ENCODE results near the gene CELF2. TPM values are rescaled to one million over a fixed set of nuclear protein-coding genes. Genes with fewer than 3 reads are reported as not detected.

Gene CELF2
- total RNA-seq, 4 donors from 2014 or later = 106 to 127 (median 120) TPM

GRCh38 chr10:11115337-11115736, 97.7 kb downstream of the CELF2 start:
- H3K4me3 ChIP-seq = no peak overlapping the region
- peaks cover 0 to 63% (median 9%) of the 10 kb centered on the region in 4 donors for H3K4me1 ChIP-seq
- no peaks in the 10 kb centered on the region for H3K36me3 ChIP-seq
- DNase-seq (ENCODE audit: low spot score in 2 of 2) = no peak
- TF ChIP-seq POLR2A (IDR thresholded peaks at IDR 0.05) (no peak), EP300 (IDR thresholded peaks at IDR 0.05) (no peak)
- TF ChIP-seq, protein P1, sequence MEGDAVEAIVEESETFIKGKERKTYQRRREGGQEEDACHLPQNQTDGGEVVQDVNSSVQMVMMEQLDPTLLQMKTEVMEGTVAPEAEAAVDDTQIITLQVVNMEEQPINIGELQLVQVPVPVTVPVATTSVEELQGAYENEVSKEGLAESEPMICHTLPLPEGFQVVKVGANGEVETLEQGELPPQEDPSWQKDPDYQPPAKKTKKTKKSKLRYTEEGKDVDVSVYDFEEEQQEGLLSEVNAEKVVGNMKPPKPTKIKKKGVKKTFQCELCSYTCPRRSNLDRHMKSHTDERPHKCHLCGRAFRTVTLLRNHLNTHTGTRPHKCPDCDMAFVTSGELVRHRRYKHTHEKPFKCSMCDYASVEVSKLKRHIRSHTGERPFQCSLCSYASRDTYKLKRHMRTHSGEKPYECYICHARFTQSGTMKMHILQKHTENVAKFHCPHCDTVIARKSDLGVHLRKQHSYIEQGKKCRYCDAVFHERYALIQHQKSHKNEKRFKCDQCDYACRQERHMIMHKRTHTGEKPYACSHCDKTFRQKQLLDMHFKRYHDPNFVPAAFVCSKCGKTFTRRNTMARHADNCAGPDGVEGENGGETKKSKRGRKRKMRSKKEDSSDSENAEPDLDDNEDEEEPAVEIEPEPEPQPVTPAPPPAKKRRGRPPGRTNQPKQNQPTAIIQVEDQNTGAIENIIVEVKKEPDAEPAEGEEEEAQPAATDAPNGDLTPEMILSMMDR (IDR thresholded peaks at IDR 0.05) = no peak
- peak overlapping the region in 2 of 4 donors; percentile 90 to 91 for H3K27ac ChIP-seq
- no peaks in the 10 kb centered on the region for H3K9me3 ChIP-seq
- H3K27me3 ChIP-seq = no peaks in the 10 kb centered on the region
- 41 to 50% methylated on average over 3 of the region's 3 CpGs for WGBS, 2 donors

GRCh38 chr10:11116361-11116760, 98.7 kb downstream of the CELF2 start:
- no peak for TF ChIP-seq POLR2A (IDR thresholded peaks at IDR 0.05)
- TF ChIP-seq EP300 (IDR thresholded peaks at IDR 0.05) = no peak
- TF ChIP-seq, protein P1 (IDR thresholded peaks at IDR 0.05) = no peak
- Histone ChIP-seq H3K27ac (peak overlapping the region in 2 of 4 donors; percentile 90 to 91), H3K4me1 (peaks cover 0 to 65% (median 9%) of the 10 kb centered on the region in 4 donors), H3K27me3 (no peaks in the 10 kb centered on the region), H3K36me3 (no peaks in the 10 kb centered on the region), H3K4me3 (no peak overlapping the region), H3K9me3 (no peaks in the 10 kb centered on the region)
- 93 to 96% methylated on average over 4 of the region's 4 CpGs for WGBS, 2 donors
- DNase-seq (ENCODE audit: low spot score in 2 of 2) = no peak

GRCh38 chr10:11116817-11117216, 99.1 kb downstream of the CELF2 start:
- Histone ChIP-seq H3K27ac (peak overlapping the region in 2 of 4 donors; percentile 90 to 91), H3K4me1 (peaks cover 0 to 65% (median 9%) of the 10 kb centered on the region in 4 donors), H3K36me3 (no peaks in the 10 kb centered on the region), H3K4me3 (no peak overlapping the region), H3K27me3 (no peaks in the 10 kb centered on the region), H3K9me3 (no peaks in the 10 kb centered on the region)
- WGBS, 2 donors = 79 to 88% methylated on average over 6 of the region's 6 CpGs
- DNase-seq (ENCODE audit: low spot score in 2 of 2) = no peak
- TF ChIP-seq, protein P1 (IDR thresholded peaks at IDR 0.05) = no peak
- TF ChIP-seq POLR2A (IDR thresholded peaks at IDR 0.05) = no peak
- no peak for TF ChIP-seq EP300 (IDR thresholded peaks at IDR 0.05)

- 80 to 91% methylated on average over 4 of the region's 4 CpGs for WGBS, 2 donors
- TF ChIP-seq EP300 (IDR thresholded peaks at IDR 0.05) = no peak
- no peak for TF ChIP-seq POLR2A (IDR thresholded peaks at IDR 0.05)
- TF ChIP-seq, protein P1 (IDR thresholded peaks at IDR 0.05) = no peak
These were observed 101.0 kb downstream of the CELF2 start for GRCh38 chr10:11118686-11119085.

DNA sequence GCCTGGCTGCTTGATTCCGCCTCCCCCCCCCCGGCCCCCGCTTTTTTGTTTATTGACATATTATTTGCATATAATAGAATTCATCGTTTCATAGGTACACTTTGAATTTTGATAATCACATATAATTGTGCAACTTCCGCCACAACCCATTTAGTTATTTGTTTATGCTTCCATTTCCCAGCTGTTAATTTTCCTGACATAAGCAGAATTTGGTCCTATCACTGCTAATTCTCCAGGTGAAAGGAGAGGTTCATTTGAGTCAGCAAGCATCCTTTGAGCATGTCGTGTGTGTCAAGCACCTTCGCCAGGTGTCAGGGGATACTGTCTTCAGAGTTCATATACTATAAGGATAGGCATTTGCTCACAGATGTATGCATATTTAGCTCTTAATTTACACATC, 102.2 kb downstream of the CELF2 start:
- DNase-seq (ENCODE audit: low spot score in 2 of 2) = no peak
- H3K27ac ChIP-seq = no peak overlapping the region
- H3K36me3 ChIP-seq = no peaks in the 10 kb centered on the region
- no peaks in the 10 kb centered on the region for H3K9me3 ChIP-seq
- peaks cover 0 to 53% (median 2%) of the 10 kb centered on the region in 4 donors for H3K4me1 ChIP-seq
- WGBS, 2 donors = 83% methylated on average over 7 of the region's 7 CpGs
- H3K27me3 ChIP-seq = no peaks in the 10 kb centered on the region
- TF ChIP-seq, protein P1 (IDR thresholded peaks at IDR 0.05) = no peak
- no peak overlapping the region for H3K4me3 ChIP-seq

More at GRCh38 chr10:11118686-11119085, 101.0 kb downstream of the CELF2 start:
- H3K4me1 ChIP-seq = peaks cover 0 to 62% (median 5%) of the 10 kb centered on the region in 4 donors
- peak overlapping the region in 2 of 4 donors; percentile 38 to 42 for H3K27ac ChIP-seq
- H3K36me3 ChIP-seq = no peaks in the 10 kb centered on the region
- H3K4me3 ChIP-seq = no peak overlapping the region
- DNase-seq (ENCODE audit: low spot score in 2 of 2) = no peak
- H3K9me3 ChIP-seq = no peaks in the 10 kb centered on the region
- H3K27me3 ChIP-seq = no peaks in the 10 kb centered on the region
